ENCODE data around the gene LIPG.

Gene LIPG

GRCh38 chr18:49612515-49613033, 50.7 kb downstream of the LIPG start:
- no peak for DNase-seq (ENCODE audit: low spot score)

GRCh38 chr18:49613141-49613640, 51.3 kb downstream of the LIPG start:
- DNase-seq (ENCODE audit: low spot score): no peak

- no peak for DNase-seq (ENCODE audit: low spot score)
Measured at GRCh38 chr18:49613641-49614151, 51.8 kb downstream of the LIPG start.

- DNase-seq (ENCODE audit: low spot score): no peak
Measured at GRCh38 chr18:49616618-49617328, 54.9 kb downstream of the LIPG start.

- no peak for DNase-seq (ENCODE audit: low spot score)
Measured at GRCh38 chr18:49617329-49617695, 55.5 kb downstream of the LIPG start.

- DNase-seq (ENCODE audit: low spot score): no peak
Measured at GRCh38 chr18:49617865-49618264, 56.0 kb downstream of the LIPG start.

GRCh38 chr18:49618742-49619681, 57.2 kb downstream of the LIPG start:
- DNase-seq (ENCODE audit: low spot score): no peak

GRCh38 chr18:49619801-49620200, 57.9 kb downstream of the LIPG start:
- DNase-seq (ENCODE audit: low spot score): no peak

GRCh38 chr18:49621301-49621700, 59.4 kb downstream of the LIPG start:
- DNase-seq (ENCODE audit: low spot score): no peak

- DNase-seq (ENCODE audit: low spot score): no peak
Measured at GRCh38 chr18:49621717-49622351, 60.0 kb downstream of the LIPG start.

- no peak for DNase-seq (ENCODE audit: low spot score)
Measured at GRCh38 chr18:49623571-49623970, 61.7 kb downstream of the LIPG start.

- DNase-seq (ENCODE audit: low spot score): no peak
Measured at GRCh38 chr18:49625021-49625691, 63.3 kb downstream of the LIPG start.

- no peak for DNase-seq (ENCODE audit: low spot score)
Measured at GRCh38 chr18:49626842-49627467, 65.1 kb downstream of the LIPG start.

GRCh38 chr18:49628119-49628518, 66.3 kb downstream of the LIPG start:
- DNase-seq (ENCODE audit: low spot score): no peak

- DNase-seq (ENCODE audit: low spot score): no peak
Measured at GRCh38 chr18:49628881-49629795, 67.3 kb downstream of the LIPG start.

- DNase-seq (ENCODE audit: low spot score): no peak
Measured at GRCh38 chr18:49630246-49630699, 68.4 kb downstream of the LIPG start.

GRCh38 chr18:49631146-49631866, 69.4 kb downstream of the LIPG start:
- DNase-seq (ENCODE audit: low spot score): no peak

- DNase-seq (ENCODE audit: low spot score): no peak
Measured at GRCh38 chr18:49632588-49632987, 70.7 kb downstream of the LIPG start.

GRCh38 chr18:49638209-49638785, 76.4 kb downstream of the LIPG start:
- DNase-seq (ENCODE audit: low spot score): no peak

Data from D341Med (cell line).